GM10266 (cell line): ENCODE measurements around the gene CYS1.

ENCODE experiments used
- DNase-seq: peaks from one replicate; pipeline ENCODE4 v3.0.0; 2012; ENCODE audit errors: extremely low spot score
- CTCF ChIP-seq: IDR thresholded peaks from 2 replicates; pipeline ENCODE4 v1.5.1; 2012; ENCODE audit warnings: mild to moderate bottlenecking, low read depth; ENCODE audit not compliant: control insufficient read depth, insufficient read depth; ENCODE audit errors: missing control alignments

CYS1 gene

GRCh38 chr2:10084223-10084865, 4.1 kb upstream of the CYS1 start:
- TF ChIP-seq CTCF = no peak

GRCh38 chr2:10083692-10084211, 3.5 kb upstream of the CYS1 start:
- TF ChIP-seq CTCF = no peak
- no peak for DNase-seq

More at GRCh38 chr2:10084223-10084865, 4.1 kb upstream of the CYS1 start:
- DNase-seq = no peak

GRCh38 chr2:10083046-10083445, 2.8 kb upstream of the CYS1 start:
- no peak for DNase-seq
- TF ChIP-seq CTCF = no peak

DNA sequence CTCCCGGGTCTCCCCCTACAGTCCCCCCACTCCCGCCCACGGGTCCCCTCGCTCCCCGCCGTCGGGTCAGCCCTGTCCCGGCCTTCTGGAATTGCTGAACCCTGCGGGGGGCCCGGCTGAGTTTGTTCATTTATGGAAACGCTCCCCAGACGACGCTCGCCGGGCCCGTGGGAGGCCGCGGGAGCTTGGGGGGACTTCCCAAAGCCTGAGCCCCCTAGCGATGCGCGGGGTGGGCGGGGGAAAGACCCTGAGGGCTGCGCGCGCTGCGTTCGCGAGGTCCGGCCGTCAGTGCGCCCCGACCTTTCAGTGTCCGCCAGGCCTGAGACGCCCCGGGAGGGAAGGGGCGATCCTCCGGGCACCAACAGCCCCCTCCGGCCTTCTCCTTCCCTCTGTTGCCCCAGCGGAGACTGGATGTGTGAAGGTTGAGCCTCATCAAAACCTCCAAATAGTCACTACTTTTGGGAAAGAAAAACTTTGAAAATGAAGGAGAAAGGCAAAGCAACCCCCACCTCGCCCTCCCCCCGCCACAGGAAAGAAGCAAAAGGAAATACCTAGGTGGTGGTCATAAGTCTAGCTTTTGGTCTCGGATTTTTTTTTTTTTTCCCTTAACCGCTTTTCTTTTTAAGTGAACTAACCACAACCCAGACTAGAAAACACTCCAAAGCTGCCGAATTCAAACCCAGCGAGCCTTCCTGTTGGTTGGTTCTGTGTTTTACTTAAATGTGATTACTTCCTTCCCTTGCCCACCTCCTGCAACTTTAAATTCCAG, 509 bp upstream of the CYS1 start:
- no peak for TF ChIP-seq CTCF
- peak; percentile 81 for DNase-seq

DNA sequence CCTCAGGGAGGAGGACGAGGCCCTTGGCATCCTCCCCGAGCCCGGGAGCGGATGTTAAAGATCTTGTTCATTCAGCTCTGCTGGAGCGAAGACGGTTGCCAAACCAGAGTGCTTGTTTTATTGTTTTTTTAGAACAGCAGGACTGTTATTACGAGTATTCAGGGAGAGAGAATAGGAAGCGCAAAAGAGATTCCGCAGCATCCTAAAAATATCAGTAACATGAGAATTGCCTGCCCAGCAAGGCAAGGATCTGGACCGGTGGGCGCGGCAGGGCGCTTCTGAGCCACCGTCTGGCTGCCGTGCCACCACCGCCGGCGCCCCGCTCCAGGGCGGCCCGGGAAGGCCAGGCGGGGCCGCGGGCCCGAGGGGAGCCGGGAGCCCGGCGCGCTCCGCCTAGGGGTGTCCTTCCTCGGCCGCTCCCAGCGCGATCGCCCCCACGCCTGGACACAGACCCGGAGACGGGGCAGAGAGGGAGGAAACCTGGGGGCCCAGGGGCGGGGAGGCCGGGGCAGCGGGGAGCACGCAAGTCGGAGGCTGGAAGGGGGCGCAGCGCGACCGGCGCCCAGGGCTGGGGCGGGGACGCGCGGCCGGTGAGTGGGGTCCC, 843 bp downstream of the CYS1 start:
- no peak for TF ChIP-seq CTCF
- DNase-seq = no peak

DNA sequence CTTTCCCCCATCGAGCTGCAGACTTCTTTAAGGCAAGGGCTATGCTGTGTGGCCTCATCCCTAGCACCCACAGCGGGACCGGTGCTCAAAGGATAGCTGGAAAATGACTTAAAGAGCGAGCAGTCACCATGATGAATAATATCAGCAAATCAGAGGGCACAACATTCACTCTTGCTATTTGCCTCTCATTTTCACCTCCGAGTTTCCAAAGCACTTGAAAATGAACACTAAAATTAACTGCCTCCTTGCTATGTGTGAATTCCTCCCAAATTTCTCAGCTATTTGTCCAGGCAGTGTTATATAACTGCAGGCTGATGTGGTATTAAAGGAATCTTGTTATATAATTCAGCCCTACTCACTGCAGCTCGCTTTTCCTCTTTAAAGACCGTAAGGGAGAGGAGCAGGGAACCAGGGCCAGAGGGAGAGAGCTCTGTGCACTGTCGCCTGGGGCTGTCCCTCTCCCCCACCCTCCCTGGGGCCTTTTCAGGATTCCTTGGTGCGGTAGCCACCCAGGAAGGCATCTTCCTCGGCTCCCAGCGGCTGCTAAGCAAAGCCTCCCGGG, 1.4 kb downstream of the CYS1 start:
- no peak for TF ChIP-seq CTCF
- DNase-seq = no peak

- no peak for DNase-seq
- no peak for TF ChIP-seq CTCF
These were observed 2.2 kb downstream of the CYS1 start for GRCh38 chr2:10078001-10078400.
